Lower lobe of right lung (tissue), 2 donors: ENCODE data around the gene CFAP54. TPM values are rescaled to one million over a fixed set of nuclear protein-coding genes. Genes with fewer than 3 reads are reported as not detected.

Experiments used
- ATAC-seq, 2 donors: fragments of 200-7000 bp; cut with Tn5 transposase; one replicate each; pipeline ENCODE4 v1.9.1; 2020 to 2022; ENCODE audit warnings: mild to moderate bottlenecking in 2 of 2, moderate library complexity in 2 of 2
- DNase-seq: peaks from one replicate; pipeline ENCODE4 v3.0.0-alpha.2; 2020
- H3K27ac ChIP-seq: fragments of 200-600 bp; one replicate; pipeline ENCODE4 v1.8.0; 2022
- H3K27me3 ChIP-seq: fragments of 200-600 bp; one replicate; pipeline ENCODE4 v1.8.0; 2022; ENCODE audit warnings: low read depth
- H3K36me3 ChIP-seq: fragments of 200-600 bp; one replicate; pipeline ENCODE4 v1.8.0; 2022; ENCODE audit warnings: mild to moderate bottlenecking
- H3K4me1 ChIP-seq: fragments of 200-600 bp; one replicate; pipeline ENCODE4 v1.8.0; 2022
- H3K4me3 ChIP-seq: fragments of 200-600 bp; one replicate; pipeline ENCODE4 v1.8.0; 2022; ENCODE audit warnings: mild to moderate bottlenecking
- H3K9me3 ChIP-seq: fragments of 200-600 bp; one replicate; pipeline ENCODE4 v1.8.0; 2022
- intact Hi-C: fragments of 100-400 bp; cut with DNase I; formaldehyde crosslinking; loops from one replicate; pipeline ENCODE4 v1.11.0; 2022
- total RNA-seq: library from RNA; stranded (reverse); fragmentation: NEBNext Ultra II Directional; extraction: Animal tissue kit (Norgen Biotek cat#: 25700); gene quantifications from one replicate; pipeline ENCODE4 v1.2.1, GENCODE V29; 2021
- TF ChIP-seq, protein P1 (sequence below): fragments of 200-600 bp; IDR thresholded peaks from one replicate; pipeline ENCODE4 v1.8.0; 2022; ENCODE audit warnings: antibody characterized with exemption, mild to moderate bottlenecking
- donor health status: DM: no; HTN: yes; CAD: no; lungs with severe emphysema.

The CFAP54 gene
- total RNA-seq, 1 donor from 2014 or later = 7.9 TPM

DNA sequence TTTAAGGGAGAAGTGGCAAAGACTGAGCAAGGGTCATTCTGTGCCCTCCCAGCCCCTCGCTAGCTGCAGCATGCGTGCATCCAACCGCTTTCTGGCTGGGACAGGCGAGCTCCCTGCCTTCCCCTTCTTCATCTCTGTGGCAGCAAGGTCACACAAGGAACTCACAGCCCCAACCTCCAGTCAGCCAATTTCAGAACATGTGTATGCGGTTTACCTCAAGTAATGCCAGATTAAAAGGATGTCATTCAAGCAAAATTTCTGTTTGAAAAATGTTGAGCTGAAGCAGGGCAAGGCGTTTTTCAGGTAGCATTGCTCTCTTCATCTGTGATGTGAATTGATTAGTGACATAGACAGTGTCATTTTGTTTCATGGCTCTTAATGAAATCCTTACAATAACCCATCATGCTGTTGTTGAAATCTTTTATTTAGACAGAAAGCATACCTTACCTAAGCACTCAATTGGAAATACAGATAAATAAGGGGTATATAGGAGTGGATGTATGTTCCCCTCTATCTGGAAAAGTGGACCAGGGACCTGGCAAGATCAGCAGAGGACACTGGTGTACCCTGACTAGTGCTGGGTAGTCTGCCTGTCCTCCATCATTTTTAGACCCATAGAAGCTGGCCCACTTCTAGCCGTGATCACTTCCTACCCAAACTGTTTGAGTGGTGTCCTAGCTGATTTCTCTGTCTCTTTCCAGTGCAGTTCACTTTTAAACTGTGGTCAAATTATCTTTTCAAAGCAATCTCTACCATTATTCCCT lies 334.9 kb downstream of the CFAP54 start:
- intact Hi-C loops = no loop called here
- no peak for ATAC-seq
- H3K4me3 ChIP-seq = no peak overlapping the region
- H3K27ac ChIP-seq = no peak overlapping the region
- no peaks in the 10 kb centered on the region for H3K9me3 ChIP-seq
- no peaks in the 10 kb centered on the region for H3K27me3 ChIP-seq
- no peak for DNase-seq
- no peaks in the 10 kb centered on the region for H3K4me1 ChIP-seq
- H3K36me3 ChIP-seq = no peaks in the 10 kb centered on the region
- TF ChIP-seq, protein P1, sequence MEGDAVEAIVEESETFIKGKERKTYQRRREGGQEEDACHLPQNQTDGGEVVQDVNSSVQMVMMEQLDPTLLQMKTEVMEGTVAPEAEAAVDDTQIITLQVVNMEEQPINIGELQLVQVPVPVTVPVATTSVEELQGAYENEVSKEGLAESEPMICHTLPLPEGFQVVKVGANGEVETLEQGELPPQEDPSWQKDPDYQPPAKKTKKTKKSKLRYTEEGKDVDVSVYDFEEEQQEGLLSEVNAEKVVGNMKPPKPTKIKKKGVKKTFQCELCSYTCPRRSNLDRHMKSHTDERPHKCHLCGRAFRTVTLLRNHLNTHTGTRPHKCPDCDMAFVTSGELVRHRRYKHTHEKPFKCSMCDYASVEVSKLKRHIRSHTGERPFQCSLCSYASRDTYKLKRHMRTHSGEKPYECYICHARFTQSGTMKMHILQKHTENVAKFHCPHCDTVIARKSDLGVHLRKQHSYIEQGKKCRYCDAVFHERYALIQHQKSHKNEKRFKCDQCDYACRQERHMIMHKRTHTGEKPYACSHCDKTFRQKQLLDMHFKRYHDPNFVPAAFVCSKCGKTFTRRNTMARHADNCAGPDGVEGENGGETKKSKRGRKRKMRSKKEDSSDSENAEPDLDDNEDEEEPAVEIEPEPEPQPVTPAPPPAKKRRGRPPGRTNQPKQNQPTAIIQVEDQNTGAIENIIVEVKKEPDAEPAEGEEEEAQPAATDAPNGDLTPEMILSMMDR = no peak

DNA sequence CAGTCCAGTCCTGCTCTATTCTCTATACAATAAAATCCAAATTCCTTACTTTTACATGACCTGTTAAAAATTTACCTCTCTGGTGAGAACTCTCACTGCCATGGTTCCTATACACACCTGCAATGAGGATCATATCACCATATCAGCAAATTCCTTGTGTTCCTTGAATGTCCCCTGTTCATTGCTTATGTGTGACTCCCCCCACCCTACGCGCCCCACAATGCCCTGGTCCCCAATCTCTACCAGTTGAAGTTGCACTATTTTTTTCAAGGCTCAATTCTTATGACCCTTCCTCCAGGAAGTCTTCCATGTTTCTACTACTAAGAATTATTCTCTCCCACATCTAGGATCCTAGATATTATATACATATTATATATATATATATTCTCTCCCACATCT lies 335.5 kb downstream of the CFAP54 start:
- Histone ChIP-seq H3K4me1 (no peaks in the 10 kb centered on the region), H3K36me3 (no peaks in the 10 kb centered on the region), H3K4me3 (no peak overlapping the region), H3K27me3 (no peaks in the 10 kb centered on the region), H3K27ac (no peak overlapping the region), H3K9me3 (no peaks in the 10 kb centered on the region)
- intact Hi-C loops = no loop called here
- no peak for DNase-seq
- no peak for ATAC-seq
- TF ChIP-seq, protein P1 = no peak

GRCh38 chr12:96828169-96828789 lies 338.9 kb downstream of the CFAP54 start:
- H3K4me1 ChIP-seq = no peaks in the 10 kb centered on the region
- no peaks in the 10 kb centered on the region for H3K9me3 ChIP-seq
- ATAC-seq (no peak), DNase-seq (no peak)
- TF ChIP-seq, protein P1 = no peak
- H3K36me3 ChIP-seq = no peaks in the 10 kb centered on the region
- no peak overlapping the region for H3K27ac ChIP-seq
- H3K4me3 ChIP-seq = no peak overlapping the region
- H3K27me3 ChIP-seq = no peaks in the 10 kb centered on the region
- intact Hi-C loops = no loop called here

GRCh38 chr12:96829354-96829753 lies 340.0 kb downstream of the CFAP54 start:
- intact Hi-C loops = no loop called here
- no peaks in the 10 kb centered on the region for H3K27me3 ChIP-seq
- DNase-seq = no peak
- ATAC-seq = no peak
- H3K9me3 ChIP-seq = no peaks in the 10 kb centered on the region
- no peaks in the 10 kb centered on the region for H3K36me3 ChIP-seq
- TF ChIP-seq, protein P1 = no peak
- H3K4me3 ChIP-seq = no peak overlapping the region
- H3K27ac ChIP-seq = no peak overlapping the region
- no peaks in the 10 kb centered on the region for H3K4me1 ChIP-seq

GRCh38 chr12:96831346-96831745 lies 342.0 kb downstream of the CFAP54 start:
- intact Hi-C loops = no loop called here
- TF ChIP-seq, protein P1 = no peak
- ATAC-seq (no peak), DNase-seq (no peak)
- H3K9me3 ChIP-seq = no peaks in the 10 kb centered on the region
- H3K36me3 ChIP-seq = no peaks in the 10 kb centered on the region
- no peaks in the 10 kb centered on the region for H3K27me3 ChIP-seq
- H3K4me3 ChIP-seq = no peak overlapping the region
- no peaks in the 10 kb centered on the region for H3K4me1 ChIP-seq
- H3K27ac ChIP-seq = no peak overlapping the region
